HG03135 (cell line): Measurements from ENCODE around the gene ZNF281.
"Not testable (repeated sequence)": the region's sequence is repeated elsewhere in the genome, so short reads cannot be mapped to it uniquely, and the experiment has no call there.

ENCODE experiments used
- ATAC-seq: cut with Tn5 transposase; IDR thresholded peaks from one replicate; pipeline ENCODE4 v1.9.1; 2021; ENCODE audit warnings: mild to moderate bottlenecking, moderate library complexity; ENCODE audit not compliant: unreplicated experiment

Gene ZNF281

DNA sequence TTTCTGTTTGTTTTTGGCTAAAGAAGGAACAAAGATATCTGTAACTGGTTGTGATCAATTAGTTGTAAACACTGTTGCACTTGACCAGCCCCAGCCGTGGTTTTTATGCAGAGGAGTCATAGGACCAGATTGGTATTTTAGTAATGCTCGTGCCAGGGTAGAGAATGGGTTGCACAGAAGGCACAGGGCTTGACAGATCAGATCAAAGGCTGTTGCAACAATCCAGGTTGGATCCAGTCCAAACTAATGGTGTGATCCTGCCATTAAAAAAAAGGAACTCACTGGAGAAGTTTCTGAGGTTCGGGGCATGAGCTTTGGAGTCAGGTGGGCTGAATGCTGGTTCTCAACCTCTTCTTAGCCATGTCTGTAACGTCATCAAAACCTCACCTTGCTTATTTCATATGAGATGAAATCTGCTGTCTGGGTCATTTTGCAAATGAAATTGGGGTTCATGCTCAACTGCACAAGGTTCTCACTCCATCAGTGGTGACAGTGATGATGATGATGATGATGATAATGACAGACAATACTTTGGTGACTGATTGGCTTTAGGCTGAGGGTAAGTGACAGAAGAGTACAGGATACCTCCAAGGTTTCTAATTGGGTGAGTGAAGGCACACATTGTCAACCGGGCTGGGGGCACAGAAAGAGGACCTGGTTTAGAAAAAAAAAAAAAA lies 43.1 kb downstream of the ZNF281 start:
- no peak for ATAC-seq

- ATAC-seq: no peak
These were observed 43.9 kb downstream of the ZNF281 start for GRCh38 chr1:200365897-200366426.

DNA sequence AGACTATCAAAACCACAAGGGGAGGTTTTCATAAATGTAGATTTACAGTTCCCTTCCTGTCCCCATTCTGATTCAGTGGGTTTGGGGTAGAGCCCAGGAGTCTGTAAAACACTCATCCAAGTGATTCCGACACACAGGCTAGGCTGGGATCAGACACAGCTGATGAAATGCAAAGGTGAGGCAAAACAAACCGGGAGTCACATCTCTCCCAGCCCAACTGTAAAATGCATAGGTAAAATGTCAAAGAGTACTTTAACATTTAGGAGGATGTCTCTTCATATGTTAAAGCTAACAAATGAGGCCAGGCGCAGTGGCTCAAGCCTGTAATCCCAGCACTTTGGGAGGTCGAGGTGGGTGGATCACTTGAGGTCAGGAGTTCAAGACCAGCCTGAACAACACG lies 45.0 kb downstream of the ZNF281 start:
- ATAC-seq: no peak

DNA sequence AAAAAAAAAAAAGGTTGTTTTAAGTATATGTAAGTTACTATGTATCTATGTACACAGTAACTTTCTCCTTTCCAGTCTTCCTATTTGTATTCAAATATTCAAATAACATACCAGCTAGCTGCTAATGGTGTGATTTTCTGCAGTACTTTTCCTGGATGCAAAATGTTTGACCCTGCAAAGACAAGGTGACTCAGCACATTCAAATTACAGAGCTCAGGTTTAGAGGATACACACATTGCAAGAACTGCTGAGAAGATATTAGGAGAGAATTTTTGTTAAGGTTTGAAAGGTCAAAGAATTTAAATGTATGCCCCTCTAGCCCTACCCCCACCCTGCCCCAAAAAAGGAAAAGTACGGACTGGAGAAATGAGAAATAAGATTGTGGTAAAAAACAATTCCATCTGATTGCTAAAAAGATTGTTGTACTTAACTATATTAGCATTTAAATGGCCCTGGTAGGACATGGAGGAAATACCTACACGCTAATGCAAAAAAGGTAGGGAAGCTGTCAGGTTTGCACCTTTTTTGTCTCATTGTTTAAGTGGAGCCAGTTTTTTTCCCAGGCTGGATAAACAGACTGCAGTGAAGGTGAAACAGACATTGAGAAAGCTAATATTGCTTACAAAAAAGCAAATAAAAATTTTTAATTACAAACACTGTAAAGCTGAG lies 45.6 kb downstream of the ZNF281 start:
- no peak for ATAC-seq

DNA sequence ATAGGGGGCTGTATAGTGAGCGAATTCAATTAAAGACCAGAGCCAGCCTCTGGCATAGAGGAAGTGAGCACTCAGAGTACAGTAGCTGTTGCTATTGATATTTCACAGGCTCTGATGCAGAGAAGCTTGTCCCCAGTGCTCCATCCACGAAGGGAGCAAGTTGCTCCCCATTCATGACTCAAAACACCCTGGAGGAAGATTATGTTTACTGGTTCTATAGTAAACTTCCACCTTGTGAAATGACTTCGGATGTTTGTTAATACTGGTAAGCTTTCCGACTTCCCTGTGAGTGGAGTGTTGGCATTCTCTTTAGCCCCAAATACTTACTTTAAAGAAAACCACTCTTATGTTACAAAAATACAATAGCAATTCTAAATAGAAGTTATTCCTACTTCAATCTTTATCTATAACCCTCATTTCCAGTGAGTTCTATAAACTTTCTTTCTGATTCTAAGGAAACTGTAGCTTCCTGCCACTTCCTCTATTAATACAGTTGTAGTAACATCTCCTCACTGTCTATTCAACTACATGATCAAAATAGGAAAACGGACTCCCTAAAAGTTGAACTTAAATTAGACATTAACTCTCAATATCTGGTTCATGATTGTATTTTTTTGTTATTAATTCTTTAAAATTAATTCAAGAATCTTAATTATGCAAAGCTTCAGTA lies 46.4 kb downstream of the ZNF281 start:
- ATAC-seq: no peak

- ATAC-seq: no peak
These were observed 47.4 kb downstream of the ZNF281 start for GRCh38 chr1:200362421-200362820.

DNA sequence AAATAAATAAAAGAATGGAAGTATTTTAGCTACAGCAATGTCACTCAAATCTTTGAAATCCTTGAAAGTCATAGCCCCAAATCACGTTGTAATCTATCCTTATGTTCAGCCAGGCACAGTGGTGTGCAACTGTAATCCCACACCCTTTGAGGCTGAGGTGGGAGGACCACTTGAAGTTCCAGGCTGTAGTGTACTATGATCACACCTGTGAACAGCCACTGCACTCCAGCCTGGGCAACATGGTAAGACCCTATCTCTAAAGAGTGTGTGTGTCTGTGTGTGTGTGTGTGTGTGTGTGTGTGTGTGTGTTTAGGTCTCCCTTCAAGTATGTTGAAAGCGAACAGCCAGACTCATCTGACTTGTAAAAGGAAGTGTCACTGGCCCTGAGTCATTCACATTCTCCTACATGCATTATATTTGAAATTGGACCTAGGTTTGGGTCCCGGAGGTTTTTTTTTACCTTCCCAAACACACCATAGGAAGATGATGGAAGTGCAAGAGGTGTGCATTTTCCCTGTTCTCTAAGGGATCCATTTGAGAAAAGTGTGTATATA lies 50.1 kb downstream of the ZNF281 start:
- ATAC-seq: no peak

DNA sequence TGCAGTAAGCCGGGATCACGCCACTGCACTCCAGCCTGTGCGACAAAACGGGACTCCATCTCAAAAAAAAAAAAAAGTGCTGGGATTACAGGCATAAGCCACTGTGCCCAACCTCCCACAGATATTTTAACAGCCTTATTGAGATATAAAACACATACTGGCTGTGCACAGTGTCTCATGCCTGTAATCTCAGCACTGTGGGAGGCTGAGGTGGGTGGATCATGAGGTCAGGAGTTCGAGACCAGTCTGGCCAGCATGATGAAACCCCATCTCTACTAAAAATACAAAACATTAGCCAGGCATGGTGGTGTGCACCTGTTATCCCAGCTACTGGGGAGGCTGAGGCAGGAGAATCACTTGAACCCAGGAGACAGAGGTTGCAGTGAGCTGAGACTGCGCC lies 51.9 kb downstream of the ZNF281 start:
- ATAC-seq: not testable (repeated sequence)

- ATAC-seq: no peak
These were observed 54.0 kb downstream of the ZNF281 start for GRCh38 chr1:200355801-200356200.
